Measurements from ENCODE around the gene HHIPL2.

The HHIPL2 gene

DNA sequence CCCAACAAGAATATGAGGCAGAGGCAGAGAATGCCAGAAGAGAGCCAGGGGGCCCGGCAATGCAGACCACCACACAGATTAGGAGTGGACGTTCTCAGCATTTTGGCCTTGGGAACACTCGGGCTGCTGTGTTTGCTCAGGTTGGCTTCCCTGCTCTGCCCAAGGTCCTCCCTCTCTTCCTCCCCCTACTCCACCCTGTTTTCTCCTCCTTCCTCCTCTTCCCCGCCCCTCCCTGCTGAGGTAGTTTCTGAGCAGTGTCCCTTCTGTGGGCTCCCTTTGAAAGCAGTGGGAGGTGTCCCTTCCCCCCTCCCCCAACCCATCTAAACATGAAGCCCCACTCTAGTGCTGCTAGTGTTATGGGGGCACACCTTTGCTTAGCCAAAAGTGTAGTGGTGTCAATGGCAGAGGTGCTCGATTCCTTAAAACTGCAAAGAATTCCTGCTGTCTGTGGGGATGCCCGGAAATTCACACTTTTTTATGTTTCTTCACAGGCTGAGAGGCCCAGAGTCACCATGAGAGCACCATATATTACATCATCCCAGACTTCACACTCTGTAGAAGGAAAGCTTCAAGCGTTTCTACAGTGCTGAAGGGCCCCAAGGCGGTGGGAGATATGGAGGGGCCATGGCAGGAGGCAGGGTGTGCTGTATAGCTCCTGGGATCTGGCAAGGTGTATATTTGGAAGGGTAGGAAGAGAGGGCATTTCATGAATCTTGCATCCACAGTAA is at the start of gene HHIPL2:
Gene HHIPL2 (minus strand): TSS at position 161 of the 728 bp plus-strand sequence. CDS start 60 bp downstream, at position 101.
- DNase-seq = no peak

DNA sequence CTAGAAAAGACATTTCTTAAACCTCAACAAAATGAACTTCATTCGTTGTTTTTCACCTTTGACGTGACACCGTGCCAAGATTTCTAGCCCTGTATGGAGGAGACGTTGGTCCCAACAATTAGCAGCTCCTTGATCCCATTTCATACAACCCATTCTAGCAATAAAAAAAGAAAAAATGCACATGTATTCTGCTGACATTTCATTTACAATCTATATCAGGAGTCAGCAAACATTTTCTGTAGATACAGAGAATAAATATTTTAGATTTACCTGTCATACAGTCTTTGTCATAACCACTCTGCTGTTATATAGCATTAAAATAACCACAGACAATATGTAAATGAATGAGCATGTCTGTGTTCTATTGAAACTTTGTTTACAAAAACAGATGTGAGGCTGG is 48.8 kb upstream of the HHIPL2 start:
- no peak for DNase-seq

DNA sequence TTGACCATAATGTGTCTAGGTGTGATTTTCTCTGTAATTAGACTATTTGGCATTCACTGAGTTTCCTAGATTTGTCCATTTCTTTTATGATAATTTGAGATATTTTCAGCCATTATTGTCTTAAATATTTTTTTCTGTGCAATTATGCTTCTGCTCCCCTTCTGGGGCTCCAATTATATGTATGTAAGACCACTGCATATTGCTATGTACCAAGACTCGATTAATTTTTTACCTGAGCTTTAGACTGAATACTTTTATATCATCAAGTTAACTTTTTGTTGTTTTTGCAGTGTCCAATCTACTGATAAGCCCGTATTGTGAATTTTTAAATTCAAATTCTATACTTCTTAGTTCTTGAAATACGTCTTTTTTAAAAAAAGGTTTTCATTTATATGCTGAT is 46.9 kb upstream of the HHIPL2 start:
- no peak for DNase-seq

DNA sequence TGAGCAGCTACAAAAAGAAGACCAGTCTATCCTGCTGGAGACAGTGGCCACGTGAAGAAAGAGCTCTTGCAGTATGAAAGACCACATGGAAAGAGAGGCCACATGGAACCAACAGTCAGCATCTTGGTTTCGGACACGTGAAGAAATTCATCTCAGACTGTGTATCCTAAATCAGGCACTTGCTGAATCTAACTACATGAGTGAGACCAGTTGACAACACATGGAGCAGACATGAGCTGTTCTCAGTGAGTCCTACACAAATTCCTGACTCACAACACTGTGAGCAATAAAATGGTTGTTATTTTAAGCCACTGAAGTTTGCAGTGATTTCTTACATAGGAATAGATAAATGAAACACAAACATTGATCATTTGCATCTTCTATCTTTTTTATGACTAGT is 44.3 kb upstream of the HHIPL2 start:
- no peak for DNase-seq

DNA sequence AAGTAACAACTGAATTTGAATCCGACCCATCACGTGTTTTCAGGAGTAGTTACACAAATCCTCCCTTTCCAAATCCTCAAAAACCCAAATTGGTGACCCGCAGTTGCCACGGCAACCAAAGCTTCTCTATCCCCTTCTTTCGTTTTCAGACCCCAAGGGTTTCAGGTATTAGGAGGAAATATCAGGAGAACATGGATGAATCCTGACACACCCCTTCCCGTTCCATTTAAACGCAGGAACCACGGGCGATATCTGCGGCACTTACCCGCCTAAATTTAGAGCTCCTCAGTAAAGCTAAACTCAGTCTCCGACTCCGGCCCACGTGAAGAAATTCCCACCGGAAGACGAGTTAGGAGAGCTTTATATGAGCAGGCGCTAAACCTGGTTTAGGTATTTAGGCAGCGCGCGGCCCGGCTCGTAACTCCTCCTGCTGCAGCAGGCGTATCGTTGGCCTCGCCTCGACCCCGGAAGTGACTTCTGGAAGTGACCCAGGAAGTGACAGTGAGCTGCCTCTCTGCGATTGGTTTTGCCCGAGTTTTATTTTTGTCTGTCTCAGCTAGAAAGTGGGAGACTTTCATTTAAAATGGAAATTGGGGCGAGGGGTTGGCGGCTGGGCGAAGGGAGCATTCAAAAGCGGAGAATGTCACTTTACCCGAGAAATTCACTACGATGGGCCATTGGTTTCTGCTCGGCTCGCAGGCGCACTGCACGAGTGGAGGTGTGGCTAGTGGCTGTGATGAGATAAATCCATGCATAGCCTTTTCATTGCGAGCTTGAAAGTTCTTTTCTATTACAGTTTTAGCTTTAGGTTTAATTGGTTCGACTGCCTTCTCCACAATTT is 41.8 kb upstream of the HHIPL2 start, which contains the start of gene TAF1A:
Gene TAF1A (minus strand): TSS at position 472 of the 841 bp plus-strand sequence.
- peak; percentile 49 to 72 (median 66) for DNase-seq

DNA sequence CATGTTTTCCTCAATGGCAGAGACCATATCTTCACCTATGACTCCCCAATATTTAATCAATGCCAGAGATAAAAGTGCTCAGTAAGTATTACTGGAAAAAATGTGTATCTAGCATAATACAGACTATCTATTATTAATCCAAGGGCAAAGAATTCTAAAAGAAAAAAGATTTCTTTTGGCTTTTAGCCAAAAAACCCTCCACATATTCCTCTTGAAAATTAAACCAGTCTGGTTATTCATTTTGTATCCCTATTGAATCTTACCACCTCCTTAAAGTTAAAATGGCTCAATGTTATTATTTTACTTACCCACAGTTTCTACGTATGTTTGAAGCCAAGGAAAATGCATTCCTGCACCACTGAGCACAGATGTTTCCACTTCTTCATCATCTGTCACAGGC is 40.2 kb upstream of the HHIPL2 start:
- no peak for DNase-seq

DNA sequence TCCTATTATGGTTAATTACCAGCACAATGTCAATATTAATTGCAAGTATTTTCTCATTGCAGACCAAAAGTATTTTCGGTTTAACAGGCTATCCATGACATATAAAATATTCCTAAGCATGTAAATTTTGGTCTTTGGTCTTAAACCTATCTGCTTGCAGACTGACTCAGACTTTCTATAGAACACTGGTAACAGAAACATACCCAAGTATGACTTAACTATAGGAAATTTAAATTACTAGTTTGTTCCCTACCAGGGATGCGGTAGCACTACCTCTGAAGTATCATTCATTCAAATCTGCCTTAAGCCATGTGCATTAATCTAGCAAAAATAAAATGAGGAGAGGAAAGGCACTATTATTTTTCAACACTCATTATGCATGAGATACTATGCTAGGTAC is 38.9 kb upstream of the HHIPL2 start:
- no peak for DNase-seq

DNA sequence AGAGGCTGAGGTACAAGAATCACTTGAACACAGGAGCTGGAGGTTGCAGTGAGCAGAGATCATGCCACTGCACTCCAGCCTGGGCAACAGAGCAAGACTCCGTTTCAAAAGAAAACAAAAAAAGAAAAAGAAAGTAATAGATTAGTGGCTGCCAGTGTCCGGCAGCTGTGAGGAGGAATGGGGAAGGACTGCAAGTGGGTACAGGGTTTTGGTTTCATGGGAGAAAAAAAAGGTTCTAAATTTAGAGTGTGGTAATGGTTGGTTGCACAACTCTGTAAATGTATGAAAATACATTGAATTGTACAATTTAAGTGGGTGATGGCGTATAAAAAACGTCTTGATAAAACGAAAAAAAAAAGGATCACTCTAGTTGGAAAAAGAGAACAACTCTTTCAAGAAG is 35.2 kb upstream of the HHIPL2 start:
- DNase-seq = no peak

DNA sequence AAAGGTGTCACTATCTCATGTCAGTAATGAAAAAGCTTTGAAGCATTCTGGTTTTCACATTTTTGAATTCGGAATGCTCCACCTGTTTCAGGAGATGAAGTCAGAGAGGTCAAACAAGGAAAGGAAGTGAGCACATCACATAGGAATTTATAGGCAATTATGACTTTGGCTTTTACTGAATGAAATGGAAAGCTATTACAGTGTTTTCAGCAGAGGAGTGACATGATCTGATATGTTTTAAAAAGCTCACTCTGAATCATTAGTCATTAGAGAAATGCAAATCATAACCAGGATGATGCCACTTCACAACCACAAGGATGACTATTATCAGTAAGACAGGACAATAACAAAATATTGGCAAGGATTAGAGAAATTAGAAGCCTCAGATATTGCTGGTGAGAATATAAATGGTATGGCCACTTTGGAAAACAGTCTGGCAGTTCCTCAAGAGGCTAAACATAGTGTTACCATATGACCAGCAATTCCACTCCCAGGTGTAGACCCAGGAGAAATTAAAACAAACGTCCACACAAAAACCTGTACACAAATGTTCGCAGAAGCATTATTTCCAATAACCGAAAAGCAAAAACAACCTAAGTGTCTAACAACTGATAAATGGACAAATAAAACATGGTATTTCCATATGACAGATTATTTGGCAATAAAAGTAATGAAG is 34.3 kb upstream of the HHIPL2 start:
- no peak for DNase-seq

DNA sequence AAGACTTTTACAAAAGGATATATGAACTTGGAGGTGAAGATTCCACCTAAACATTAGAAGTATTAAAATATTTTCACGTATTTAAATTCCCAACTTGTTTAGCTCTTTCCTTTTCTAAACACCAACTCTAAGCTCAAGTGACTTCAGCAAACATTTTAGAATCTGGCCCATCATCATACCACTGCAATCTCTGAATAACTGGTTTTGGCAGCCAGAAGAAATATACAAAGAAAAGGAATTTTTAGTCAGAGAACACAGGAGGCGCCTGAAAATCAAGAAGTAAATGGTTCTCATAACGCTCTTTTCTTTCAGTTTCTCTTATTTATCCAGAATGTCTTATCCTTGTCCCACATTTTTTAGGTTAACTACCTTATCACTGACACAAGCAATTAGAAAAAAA is 31.4 kb upstream of the HHIPL2 start:
- DNase-seq = no peak

DNA sequence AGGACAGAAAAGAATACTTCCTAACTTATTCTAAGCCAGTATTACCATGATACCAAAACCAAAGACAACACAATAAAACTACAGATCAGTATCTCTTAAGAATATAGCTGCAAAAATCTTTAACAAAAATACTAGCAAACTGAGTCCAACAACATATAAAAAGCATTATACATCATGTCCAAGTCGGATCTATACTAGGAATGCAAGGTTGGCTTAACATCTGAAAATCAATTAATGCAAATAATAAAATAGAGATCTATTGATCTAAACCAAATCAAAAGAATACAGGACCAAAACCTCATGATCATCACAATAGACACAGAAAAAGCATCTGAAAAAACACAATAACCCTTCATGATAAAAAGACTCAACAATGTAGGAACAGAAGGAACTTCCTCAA is 22.9 kb upstream of the HHIPL2 start:
- no peak for DNase-seq

DNA sequence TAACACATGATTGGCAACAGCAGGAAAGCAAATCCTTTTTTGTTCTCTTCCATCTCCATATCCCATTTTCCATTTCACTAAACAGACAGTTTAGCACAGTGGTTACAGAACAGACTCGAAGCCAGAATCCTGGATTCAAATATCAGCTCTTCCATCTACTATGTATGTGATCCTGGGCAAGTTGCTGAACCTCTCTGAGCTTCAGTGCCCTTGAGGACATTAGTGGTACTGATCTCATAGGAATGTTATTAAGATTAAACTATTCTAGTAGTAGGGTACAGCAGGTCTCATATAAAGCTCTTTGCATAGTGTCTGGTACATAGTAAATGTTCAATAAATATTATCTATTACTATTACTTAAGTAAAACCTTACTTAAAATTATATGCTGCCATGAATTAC is 13.8 kb upstream of the HHIPL2 start:
- no peak for DNase-seq

DNA sequence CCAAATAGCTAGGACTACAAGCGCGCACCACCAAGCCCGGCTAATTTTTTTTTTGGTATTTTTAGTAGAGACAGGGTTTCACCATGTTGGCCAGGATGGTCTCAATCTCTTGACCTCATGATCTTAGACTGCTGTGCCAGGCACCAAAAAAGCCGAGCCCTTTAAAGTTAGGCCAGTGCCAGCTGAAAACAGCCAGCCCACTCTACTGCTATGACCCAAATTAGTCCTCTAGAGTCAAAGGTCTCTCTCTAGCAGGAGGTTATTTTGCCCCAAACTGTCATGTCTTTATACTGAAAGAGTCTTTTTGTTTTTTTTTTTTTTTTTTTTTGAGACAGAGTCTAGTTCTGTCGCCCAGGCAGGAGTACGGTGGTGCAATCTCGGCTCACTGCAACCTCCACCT is 9.7 kb upstream of the HHIPL2 start:
- no peak for DNase-seq

DNA sequence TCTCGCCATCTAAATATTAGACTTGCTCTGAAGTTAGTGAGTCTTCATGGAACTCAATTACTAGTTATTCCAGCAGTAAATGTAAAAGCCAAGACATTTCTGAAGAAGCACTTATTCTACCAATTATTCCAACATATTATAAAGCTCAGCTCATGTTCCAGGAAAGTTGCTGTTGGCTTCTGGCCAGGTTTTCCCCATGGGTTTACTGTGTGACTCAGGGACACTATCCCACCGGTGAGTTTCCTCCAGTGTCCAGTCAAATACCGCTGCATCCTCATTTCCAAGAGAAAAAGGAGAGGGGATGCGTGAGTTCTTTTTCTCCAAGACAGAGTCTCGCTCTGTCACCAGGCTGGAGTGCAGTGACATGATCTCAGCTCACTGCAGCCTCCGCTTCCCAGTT is 9.2 kb upstream of the HHIPL2 start:
- DNase-seq = no peak

DNA sequence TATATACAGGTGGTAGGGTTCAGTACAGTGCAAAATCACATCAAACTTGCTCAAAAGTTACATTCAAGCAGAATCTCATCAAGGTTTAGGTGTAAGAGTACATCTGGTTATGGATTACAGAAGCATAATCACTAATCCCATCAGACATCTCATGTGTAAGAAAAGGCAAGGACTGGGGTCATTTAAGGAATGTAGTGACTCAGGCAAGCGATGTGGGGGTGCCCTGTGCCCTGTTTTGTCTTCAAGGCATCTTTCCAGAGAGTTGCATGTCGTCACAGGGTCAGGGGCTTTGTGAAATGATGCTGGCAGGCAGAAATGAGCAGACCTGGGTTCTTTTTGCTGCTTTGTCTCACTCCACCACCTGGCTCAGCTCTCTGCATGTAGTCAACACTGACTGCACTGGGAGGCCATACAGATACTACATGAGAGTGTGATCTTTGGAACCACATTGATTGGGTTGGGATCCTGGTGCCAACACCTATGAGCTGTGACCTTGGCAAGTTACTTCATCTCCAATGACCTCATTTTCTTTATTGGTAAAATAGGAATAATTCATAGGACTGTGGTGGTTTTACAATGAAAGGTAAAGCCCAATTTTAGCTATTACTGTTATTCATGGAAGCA is 8.2 kb upstream of the HHIPL2 start:
- no peak for DNase-seq

DNA sequence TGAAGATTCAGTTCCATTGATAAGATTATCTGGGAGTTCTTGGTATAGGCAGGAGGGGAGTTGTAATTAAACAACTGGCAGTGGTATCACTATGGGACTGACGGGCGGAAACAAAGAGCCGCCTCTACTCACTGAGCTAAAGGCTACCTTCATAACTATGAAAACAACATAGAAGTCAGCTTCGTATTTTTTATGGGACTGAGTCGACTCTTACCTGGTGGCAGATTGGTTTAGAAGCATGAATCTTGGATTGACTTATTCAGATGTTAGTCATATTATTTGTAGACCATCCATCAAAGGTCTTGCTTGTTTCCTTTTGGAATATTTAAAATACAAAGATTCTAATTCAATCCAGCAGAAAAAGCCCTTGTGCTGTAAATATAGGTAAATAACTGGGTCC is 6.3 kb upstream of the HHIPL2 start:
- DNase-seq = no peak

DNA sequence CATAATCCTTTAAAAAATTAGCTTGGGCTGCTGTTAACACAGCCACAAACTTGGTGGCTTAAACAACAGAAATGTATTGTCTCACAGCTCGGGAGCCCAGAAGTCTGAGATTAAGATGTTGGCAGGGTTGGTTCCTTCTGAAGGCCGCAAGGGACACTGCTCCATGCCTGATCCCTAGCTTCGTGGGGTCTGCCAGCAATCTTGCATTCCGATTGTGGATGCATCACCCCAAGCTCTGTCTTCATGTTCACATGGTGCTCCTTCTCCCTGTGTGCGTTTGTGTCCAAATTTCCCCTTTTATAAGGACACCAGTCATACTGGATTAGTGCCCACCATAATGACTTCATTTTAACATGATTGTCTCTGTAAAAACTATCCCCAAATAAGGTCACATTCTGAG is 5.0 kb upstream of the HHIPL2 start:
- no peak for DNase-seq

DNA sequence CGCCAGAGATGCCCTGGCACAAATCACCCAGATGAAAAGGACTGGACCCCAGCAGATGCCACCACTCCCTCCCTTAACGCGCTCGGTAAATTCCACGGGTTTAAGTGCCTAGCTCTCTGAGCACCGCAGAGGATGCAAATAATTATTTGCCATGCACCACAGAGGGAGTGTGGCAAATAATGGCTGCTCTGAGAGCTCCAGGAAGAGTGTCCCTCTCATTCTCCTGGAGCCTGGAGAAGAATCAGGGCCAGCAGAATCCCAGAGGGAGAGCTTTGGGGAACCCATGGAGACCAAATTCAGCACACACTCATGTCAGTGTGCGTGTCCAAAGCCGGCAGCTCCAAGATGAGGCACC is 667 bp downstream of the HHIPL2 start:
- DNase-seq = no peak

DNA sequence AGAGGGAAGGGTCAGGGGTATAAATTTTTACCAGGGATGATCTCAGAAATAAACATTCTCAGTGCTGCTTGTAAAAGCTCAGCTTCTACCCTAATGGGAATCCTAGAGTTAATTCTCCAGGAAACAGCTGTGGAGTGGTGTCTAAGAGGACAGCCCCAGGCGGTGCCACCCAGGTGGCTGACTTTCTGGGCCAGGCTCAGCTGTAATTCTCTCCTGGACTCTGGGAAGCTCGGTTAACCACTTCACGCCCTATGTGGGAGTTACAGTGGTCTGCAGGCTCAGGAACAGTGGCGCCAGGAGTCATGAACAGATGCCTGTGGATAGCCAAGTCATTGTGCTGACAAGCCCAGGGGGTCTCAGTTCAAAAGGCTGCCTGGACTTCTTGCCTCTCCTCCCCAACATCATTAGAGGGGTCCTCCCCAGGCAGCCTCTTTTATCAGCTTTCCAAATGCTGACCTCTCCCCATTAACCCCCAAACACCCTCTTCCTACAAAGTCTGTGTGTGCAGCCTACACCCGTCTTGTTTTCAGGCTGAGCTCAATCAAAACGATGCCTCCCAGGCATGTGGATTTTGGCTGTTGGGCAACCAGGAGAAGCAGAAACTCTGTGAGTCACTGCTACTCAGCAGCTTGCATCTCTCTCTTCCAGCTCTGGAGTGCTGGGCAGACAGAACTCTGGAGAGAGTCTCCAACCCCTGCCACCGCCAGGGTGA is 1.2 kb downstream of the HHIPL2 start:
- no peak for DNase-seq

DNA sequence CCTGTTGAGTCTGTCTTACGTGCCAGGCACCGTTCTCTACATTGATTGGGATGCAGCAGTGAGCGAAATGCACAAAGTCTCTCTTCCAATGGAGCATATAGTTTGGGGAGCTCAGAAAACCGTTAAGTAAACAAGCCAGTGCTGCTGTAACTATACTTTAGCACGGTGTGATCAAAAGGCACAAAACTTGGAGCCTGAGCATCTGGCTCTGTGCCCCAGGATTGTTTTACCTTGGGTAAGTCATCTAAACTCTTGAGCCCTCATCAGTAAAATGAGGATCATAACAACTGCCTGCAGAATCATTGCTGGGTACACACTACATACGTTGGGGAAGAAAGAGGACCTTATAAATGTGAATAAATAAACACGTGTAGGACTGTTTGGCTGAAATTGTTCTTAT is 1.8 kb downstream of the HHIPL2 start:
- no peak for DNase-seq

DNA sequence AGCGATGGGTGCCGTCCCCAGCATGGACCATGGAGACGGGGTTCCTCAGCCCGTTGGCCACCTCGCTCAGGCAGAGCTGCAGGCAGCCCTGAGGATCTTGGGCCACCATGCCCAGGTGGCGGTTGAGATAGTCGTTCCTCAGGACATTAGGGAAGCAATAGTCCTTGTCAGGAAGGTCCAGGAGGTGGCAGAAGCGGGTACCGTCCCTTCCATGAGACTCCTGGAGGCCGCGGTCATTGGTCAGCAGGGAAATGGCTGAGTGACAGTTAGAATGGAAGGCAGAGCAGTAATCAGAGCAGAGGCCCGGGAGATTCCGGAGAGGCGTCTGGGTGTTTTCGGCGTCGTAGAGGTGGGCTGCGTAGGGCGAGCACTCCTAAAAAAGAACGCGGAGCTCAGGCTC is 4.1 kb downstream of the HHIPL2 start:
- DNase-seq = no peak

DNA sequence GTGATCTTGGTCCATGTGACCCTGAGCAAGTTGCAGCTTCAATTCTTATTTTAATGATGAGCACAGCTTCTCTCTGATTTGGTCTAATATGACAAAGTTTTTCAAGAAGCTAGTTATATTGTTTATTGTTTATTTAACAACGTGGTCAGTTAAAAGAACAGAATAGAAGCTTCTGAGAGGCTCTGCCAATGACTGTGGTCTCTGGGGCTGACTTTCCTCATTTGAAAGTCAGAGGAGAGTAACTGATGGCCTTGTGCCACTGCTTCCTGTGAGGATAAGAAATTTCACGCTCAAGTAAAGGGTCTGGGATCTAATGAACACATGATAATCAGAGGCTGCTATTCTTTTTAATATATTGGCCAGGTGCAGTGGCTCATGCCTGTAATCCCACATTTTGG is 7.3 kb downstream of the HHIPL2 start:
- DNase-seq = no peak

All from activated CD4-positive, CD25-positive, alpha-beta regulatory T cell (primary cell).